ENCODE data around the gene STPG3.

- TF ChIP-seq POLR2A (IDR thresholded peaks at IDR 0.05) = no peak
- no peak for TF ChIP-seq CTCF (IDR thresholded peaks at IDR 0.05)
Measured at GRCh38 chr9:137266585-137267453, 15.7 kb downstream of the STPG3 start.
